Measurements from ENCODE around the gene DNAH8. TPM values are rescaled to one million over a fixed set of nuclear protein-coding genes. Genes with fewer than 3 reads are reported as not detected.

The DNAH8 gene
- total RNA-seq, 1 donor from 2014 or later: 1.1 TPM

- Histone ChIP-seq H3K27ac (no peak overlapping the region), H3K36me3 (no peaks in the 10 kb centered on the region), H3K4me2 (no peak overlapping the region), H3K27me3 (no peaks in the 10 kb centered on the region), H3F3A (ENCODE audit: low read depth) (no peaks in the 10 kb centered on the region), H4K20me1 (ENCODE audit: low read depth) (no peaks in the 10 kb centered on the region), H2AFZ (replicated peaks) (no peak overlapping the region), H3K9me3 (ENCODE audit: low read depth) (no peaks in the 10 kb centered on the region), H3K4me3 (no peak overlapping the region), H3K4me1 (no peaks in the 10 kb centered on the region), H3K9ac (no peak overlapping the region), H3K79me2 (ENCODE audit: low read depth) (no peaks in the 10 kb centered on the region)
- Mint-ChIP-seq H3K36me3 (no peaks in the 10 kb centered on the region), H3K9me3 (no peaks in the 10 kb centered on the region), H3K4me1 (no peaks in the 10 kb centered on the region), H3K27me3 (ENCODE audit: insufficient read depth, low read depth) (peaks cover 4% of the 10 kb centered on the region), H3K4me3 (no peak overlapping the region), H3K27ac (no peak overlapping the region)
- TF ChIP-seq EZH2 (IDR thresholded peaks at IDR 0.05) (no peak), EZH2phosphoT487 (IDR thresholded peaks at IDR 0.05) (no peak)
- TF ChIP-seq, protein P1, sequence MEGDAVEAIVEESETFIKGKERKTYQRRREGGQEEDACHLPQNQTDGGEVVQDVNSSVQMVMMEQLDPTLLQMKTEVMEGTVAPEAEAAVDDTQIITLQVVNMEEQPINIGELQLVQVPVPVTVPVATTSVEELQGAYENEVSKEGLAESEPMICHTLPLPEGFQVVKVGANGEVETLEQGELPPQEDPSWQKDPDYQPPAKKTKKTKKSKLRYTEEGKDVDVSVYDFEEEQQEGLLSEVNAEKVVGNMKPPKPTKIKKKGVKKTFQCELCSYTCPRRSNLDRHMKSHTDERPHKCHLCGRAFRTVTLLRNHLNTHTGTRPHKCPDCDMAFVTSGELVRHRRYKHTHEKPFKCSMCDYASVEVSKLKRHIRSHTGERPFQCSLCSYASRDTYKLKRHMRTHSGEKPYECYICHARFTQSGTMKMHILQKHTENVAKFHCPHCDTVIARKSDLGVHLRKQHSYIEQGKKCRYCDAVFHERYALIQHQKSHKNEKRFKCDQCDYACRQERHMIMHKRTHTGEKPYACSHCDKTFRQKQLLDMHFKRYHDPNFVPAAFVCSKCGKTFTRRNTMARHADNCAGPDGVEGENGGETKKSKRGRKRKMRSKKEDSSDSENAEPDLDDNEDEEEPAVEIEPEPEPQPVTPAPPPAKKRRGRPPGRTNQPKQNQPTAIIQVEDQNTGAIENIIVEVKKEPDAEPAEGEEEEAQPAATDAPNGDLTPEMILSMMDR (IDR thresholded peaks at IDR 0.05): no peak
- no peak for DNase-seq (ENCODE audit: low spot score)
These were observed 186.9 kb downstream of the DNAH8 start for GRCh38 chr6:38901802-38902522.

GRCh38 chr6:38906582-38906981 lies 191.5 kb downstream of the DNAH8 start:
- DNase-seq (ENCODE audit: low spot score): no peak
- Mint-ChIP-seq H3K4me1 (peaks cover 9% of the 10 kb centered on the region), H3K27me3 (ENCODE audit: insufficient read depth, low read depth) (peaks cover 4% of the 10 kb centered on the region), H3K27ac (no peak overlapping the region), H3K9me3 (no peaks in the 10 kb centered on the region), H3K4me3 (no peak overlapping the region), H3K36me3 (no peaks in the 10 kb centered on the region)
- Histone ChIP-seq H3K9ac (no peak overlapping the region), H3K4me2 (no peak overlapping the region), H2AFZ (replicated peaks) (no peak overlapping the region), H3K36me3 (no peaks in the 10 kb centered on the region), H3F3A (ENCODE audit: low read depth) (no peaks in the 10 kb centered on the region), H3K79me2 (ENCODE audit: low read depth) (no peaks in the 10 kb centered on the region), H3K9me3 (ENCODE audit: low read depth) (no peaks in the 10 kb centered on the region), H3K4me3 (no peak overlapping the region), H4K20me1 (ENCODE audit: low read depth) (no peaks in the 10 kb centered on the region), H3K27ac (no peak overlapping the region), H3K4me1 (no peaks in the 10 kb centered on the region), H3K27me3 (no peaks in the 10 kb centered on the region)
- TF ChIP-seq EZH2phosphoT487 (IDR thresholded peaks at IDR 0.05): no peak
- TF ChIP-seq EZH2 (IDR thresholded peaks at IDR 0.05): no peak
- TF ChIP-seq, protein P1 (IDR thresholded peaks at IDR 0.05): no peak

- TF ChIP-seq EZH2 (IDR thresholded peaks at IDR 0.05) (no peak), EZH2phosphoT487 (IDR thresholded peaks at IDR 0.05) (no peak)
- TF ChIP-seq, protein P1 (IDR thresholded peaks at IDR 0.05): no peak
- no peak overlapping the region for H3K4me3 Mint-ChIP-seq
These were observed 192.2 kb downstream of the DNAH8 start for GRCh38 chr6:38907264-38907663.

More at GRCh38 chr6:38907264-38907663, 192.2 kb downstream of the DNAH8 start:
- Histone ChIP-seq H3K9ac (no peak overlapping the region), H3K36me3 (no peaks in the 10 kb centered on the region), H4K20me1 (ENCODE audit: low read depth) (no peaks in the 10 kb centered on the region), H3K27me3 (no peaks in the 10 kb centered on the region), H3K4me1 (no peaks in the 10 kb centered on the region), H3K79me2 (ENCODE audit: low read depth) (no peaks in the 10 kb centered on the region), H3K9me3 (ENCODE audit: low read depth) (no peaks in the 10 kb centered on the region), H2AFZ (replicated peaks) (no peak overlapping the region), H3K4me3 (no peak overlapping the region), H3K27ac (no peak overlapping the region), H3K4me2 (no peak overlapping the region), H3F3A (ENCODE audit: low read depth) (no peaks in the 10 kb centered on the region)
- DNase-seq (ENCODE audit: low spot score): no peak
- peaks cover 4% of the 10 kb centered on the region for H3K27me3 Mint-ChIP-seq (ENCODE audit: insufficient read depth, low read depth)
- peaks cover 9% of the 10 kb centered on the region for H3K4me1 Mint-ChIP-seq
- no peaks in the 10 kb centered on the region for H3K36me3 Mint-ChIP-seq
- H3K27ac Mint-ChIP-seq: no peak overlapping the region
- no peaks in the 10 kb centered on the region for H3K9me3 Mint-ChIP-seq

All from neural progenitor cell (in vitro differentiated cells).